ENCODE data around the gene GEMIN8.

The GEMIN8 gene

GRCh38 chrX:14029425-14030173 is at the start of gene GEMIN8:
TSS of gene GEMIN8 (minus strand) at chrX:14029892. CDS start at chrX:14021478, 8,414 bp downstream.
- Mint-ChIP-seq H3K27me3 (peaks cover 1% of the 10 kb centered on the region), H3K4me1 (peaks cover 44% of the 10 kb centered on the region), H3K9me3 (no peaks in the 10 kb centered on the region), H3K27ac (peak within 1 kb of the TSS; percentile 100), H3K4me3 (peak within 1 kb of the TSS; percentile 97), H3K36me3 (peaks cover 6% of the 10 kb centered on the region)

GRCh38 chrX:14076639-14077038 is 46.9 kb upstream of the GEMIN8 start:
- Mint-ChIP-seq H3K9me3 (no peaks in the 10 kb centered on the region), H3K4me3 (no peak overlapping the region), H3K4me1 (no peaks in the 10 kb centered on the region), H3K27ac (no peak overlapping the region), H3K27me3 (no peaks in the 10 kb centered on the region), H3K36me3 (no peaks in the 10 kb centered on the region)

- Mint-ChIP-seq H3K36me3 (no peaks in the 10 kb centered on the region), H3K4me1 (no peaks in the 10 kb centered on the region), H3K27ac (no peak overlapping the region), H3K9me3 (no peaks in the 10 kb centered on the region), H3K4me3 (no peak overlapping the region), H3K27me3 (no peaks in the 10 kb centered on the region)
Measured at GRCh38 chrX:14073556-14073955, 43.9 kb upstream of the GEMIN8 start.

- Mint-ChIP-seq H3K27me3 (no peaks in the 10 kb centered on the region), H3K4me3 (no peak overlapping the region), H3K36me3 (no peaks in the 10 kb centered on the region), H3K4me1 (no peaks in the 10 kb centered on the region), H3K27ac (no peak overlapping the region), H3K9me3 (no peaks in the 10 kb centered on the region)
Measured at GRCh38 chrX:14073071-14073470, 43.4 kb upstream of the GEMIN8 start.

- H3K9me3 Mint-ChIP-seq, result no peaks in the 10 kb centered on the region
- H3K27ac Mint-ChIP-seq, result no peak overlapping the region
- H3K4me3 Mint-ChIP-seq, result no peak overlapping the region
- no peaks in the 10 kb centered on the region for H3K36me3 Mint-ChIP-seq
- H3K4me1 Mint-ChIP-seq, result no peaks in the 10 kb centered on the region
- H3K27me3 Mint-ChIP-seq, result peaks cover 3% of the 10 kb centered on the region
Measured at GRCh38 chrX:14065800-14066199, 36.1 kb upstream of the GEMIN8 start.

- Mint-ChIP-seq H3K9me3 (no peaks in the 10 kb centered on the region), H3K27ac (no peak overlapping the region), H3K4me1 (no peaks in the 10 kb centered on the region), H3K4me3 (no peak overlapping the region), H3K27me3 (peaks cover 3% of the 10 kb centered on the region), H3K36me3 (no peaks in the 10 kb centered on the region)
Measured at GRCh38 chrX:14064626-14065432, 35.1 kb upstream of the GEMIN8 start.

- no peaks in the 10 kb centered on the region for H3K36me3 Mint-ChIP-seq
- H3K27me3 Mint-ChIP-seq, result peaks cover 3% of the 10 kb centered on the region
- H3K9me3 Mint-ChIP-seq, result no peaks in the 10 kb centered on the region
- no peak overlapping the region for H3K27ac Mint-ChIP-seq
- H3K4me1 Mint-ChIP-seq, result no peaks in the 10 kb centered on the region
- no peak overlapping the region for H3K4me3 Mint-ChIP-seq
Measured at GRCh38 chrX:14062524-14062923, 32.8 kb upstream of the GEMIN8 start.

GRCh38 chrX:14056206-14056605 is 26.5 kb upstream of the GEMIN8 start:
- no peaks in the 10 kb centered on the region for H3K9me3 Mint-ChIP-seq
- no peaks in the 10 kb centered on the region for H3K4me1 Mint-ChIP-seq
- H3K27ac Mint-ChIP-seq, result no peak overlapping the region
- no peak overlapping the region for H3K4me3 Mint-ChIP-seq
- no peaks in the 10 kb centered on the region for H3K36me3 Mint-ChIP-seq
- peaks cover 8% of the 10 kb centered on the region for H3K27me3 Mint-ChIP-seq

GRCh38 chrX:14051416-14051815 is 21.7 kb upstream of the GEMIN8 start:
- Mint-ChIP-seq H3K27me3 (peaks cover 4% of the 10 kb centered on the region), H3K9me3 (no peaks in the 10 kb centered on the region), H3K36me3 (no peaks in the 10 kb centered on the region), H3K27ac (no peak overlapping the region), H3K4me1 (no peaks in the 10 kb centered on the region), H3K4me3 (no peak overlapping the region)

- H3K27ac Mint-ChIP-seq, result no peak overlapping the region
- H3K4me3 Mint-ChIP-seq, result no peak overlapping the region
- H3K9me3 Mint-ChIP-seq, result no peaks in the 10 kb centered on the region
- H3K27me3 Mint-ChIP-seq, result peaks cover 3% of the 10 kb centered on the region
- no peaks in the 10 kb centered on the region for H3K4me1 Mint-ChIP-seq
- H3K36me3 Mint-ChIP-seq, result no peaks in the 10 kb centered on the region
Measured at GRCh38 chrX:14050709-14051108, 21.0 kb upstream of the GEMIN8 start.

- peaks cover 2% of the 10 kb centered on the region for H3K27me3 Mint-ChIP-seq
- H3K4me1 Mint-ChIP-seq, result no peaks in the 10 kb centered on the region
- H3K27ac Mint-ChIP-seq, result no peak overlapping the region
- H3K9me3 Mint-ChIP-seq, result no peaks in the 10 kb centered on the region
- no peaks in the 10 kb centered on the region for H3K36me3 Mint-ChIP-seq
- no peak overlapping the region for H3K4me3 Mint-ChIP-seq
Measured at GRCh38 chrX:14043209-14043608, 13.5 kb upstream of the GEMIN8 start.

- H3K36me3 Mint-ChIP-seq, result no peaks in the 10 kb centered on the region
- no peak overlapping the region for H3K27ac Mint-ChIP-seq
- no peaks in the 10 kb centered on the region for H3K9me3 Mint-ChIP-seq
- H3K4me1 Mint-ChIP-seq, result no peaks in the 10 kb centered on the region
- no peak overlapping the region for H3K4me3 Mint-ChIP-seq
- H3K27me3 Mint-ChIP-seq, result peaks cover 3% of the 10 kb centered on the region
Measured at GRCh38 chrX:14039344-14039743, 9.7 kb upstream of the GEMIN8 start.

GRCh38 chrX:14038375-14039085 is 8.8 kb upstream of the GEMIN8 start:
- Mint-ChIP-seq H3K36me3 (no peaks in the 10 kb centered on the region), H3K27ac (no peak overlapping the region), H3K27me3 (peaks cover 3% of the 10 kb centered on the region), H3K4me1 (peaks cover 4% of the 10 kb centered on the region), H3K9me3 (no peaks in the 10 kb centered on the region), H3K4me3 (no peak overlapping the region)

GRCh38 chrX:14032406-14032805 is 2.7 kb upstream of the GEMIN8 start:
- H3K4me1 Mint-ChIP-seq, result peaks cover 26% of the 10 kb centered on the region
- H3K36me3 Mint-ChIP-seq, result peaks cover 2% of the 10 kb centered on the region
- peak overlapping the region; percentile 65 for H3K27ac Mint-ChIP-seq
- H3K4me3 Mint-ChIP-seq, result no peak overlapping the region
- no peaks in the 10 kb centered on the region for H3K9me3 Mint-ChIP-seq
- H3K27me3 Mint-ChIP-seq, result peaks cover 3% of the 10 kb centered on the region

GRCh38 chrX:14030174-14030530 is 460 bp upstream of the GEMIN8 start:
- no peaks in the 10 kb centered on the region for H3K9me3 Mint-ChIP-seq

GRCh38 chrX:14029039-14029424 is 660 bp downstream of the GEMIN8 start:
- peak overlapping the region; percentile 100 for H3K27ac Mint-ChIP-seq
- H3K36me3 Mint-ChIP-seq, result peaks cover 6% of the 10 kb centered on the region
- H3K4me3 Mint-ChIP-seq, result peak overlapping the region; percentile 97
- H3K27me3 Mint-ChIP-seq, result no peaks in the 10 kb centered on the region
- H3K9me3 Mint-ChIP-seq, result no peaks in the 10 kb centered on the region
- peaks cover 44% of the 10 kb centered on the region for H3K4me1 Mint-ChIP-seq

More at GRCh38 chrX:14030174-14030530, 460 bp upstream of the GEMIN8 start:
- peak overlapping the region; percentile 100 for H3K27ac Mint-ChIP-seq
- peak overlapping the region; percentile 97 for H3K4me3 Mint-ChIP-seq
- peaks cover 3% of the 10 kb centered on the region for H3K27me3 Mint-ChIP-seq
- H3K36me3 Mint-ChIP-seq, result peaks cover 6% of the 10 kb centered on the region
- H3K4me1 Mint-ChIP-seq, result peaks cover 44% of the 10 kb centered on the region

Measured in activated naive CD4-positive, alpha-beta T cell treated with anti-CD3 and anti-CD28 coated beads, Interleukin-2, amount 50 U/mL, for 24 hours (primary cell).